Adrenal gland (tissue), 5 donors: ENCODE data around the gene SLU7.

ENCODE experiments used
- POLR2A ChIP-seq, 2 donors: fragments of 450-650 bp; IDR thresholded peaks; one replicate each; pipeline ENCODE4 v1.6.1; 2017; ENCODE audit warnings: antibody characterized with exemption in 2 of 2, mild to moderate bottlenecking in 2 of 2, moderate library complexity in 1 of 2
- TF ChIP-seq, protein P1 (sequence below), 6 experiments: fragments of 450-650 bp in 4 of 6; fragments of 200-600 bp in 2 of 6; sonication (generic) in 1 of 6; IDR thresholded peaks; 1 replicate in 5 of 6; 2 replicates in 1 of 6; pipeline versions ENCODE4 v1.5.1 to v1.8.0; 2016 to 2021; ENCODE audit warnings: antibody characterized with exemption in 6 of 6, mild to moderate bottlenecking in 2 of 6, moderate library complexity in 1 of 6
- donor health status: DM: no; HTN: no; CAD: no.

DNA sequence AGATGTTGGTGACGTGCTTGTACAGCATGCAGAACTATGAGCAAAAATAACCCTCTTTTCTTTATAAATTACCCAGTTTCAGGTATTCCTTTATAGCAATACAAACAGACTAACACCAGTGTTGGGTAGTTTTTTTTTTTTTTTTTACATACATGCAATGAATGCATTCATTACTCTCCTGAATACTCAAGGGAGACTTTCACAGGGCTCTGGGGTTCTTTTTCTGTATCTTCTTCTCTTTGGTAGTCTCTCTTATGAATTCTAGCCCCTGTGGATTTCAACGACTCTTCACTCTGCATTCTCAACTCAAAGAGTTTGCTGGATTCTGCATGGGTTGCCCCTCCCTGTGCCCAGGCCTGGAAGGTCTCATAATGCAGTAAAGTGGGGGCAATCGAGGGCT, 30.6 kb upstream of the SLU7 start:
- TF ChIP-seq, protein P1, sequence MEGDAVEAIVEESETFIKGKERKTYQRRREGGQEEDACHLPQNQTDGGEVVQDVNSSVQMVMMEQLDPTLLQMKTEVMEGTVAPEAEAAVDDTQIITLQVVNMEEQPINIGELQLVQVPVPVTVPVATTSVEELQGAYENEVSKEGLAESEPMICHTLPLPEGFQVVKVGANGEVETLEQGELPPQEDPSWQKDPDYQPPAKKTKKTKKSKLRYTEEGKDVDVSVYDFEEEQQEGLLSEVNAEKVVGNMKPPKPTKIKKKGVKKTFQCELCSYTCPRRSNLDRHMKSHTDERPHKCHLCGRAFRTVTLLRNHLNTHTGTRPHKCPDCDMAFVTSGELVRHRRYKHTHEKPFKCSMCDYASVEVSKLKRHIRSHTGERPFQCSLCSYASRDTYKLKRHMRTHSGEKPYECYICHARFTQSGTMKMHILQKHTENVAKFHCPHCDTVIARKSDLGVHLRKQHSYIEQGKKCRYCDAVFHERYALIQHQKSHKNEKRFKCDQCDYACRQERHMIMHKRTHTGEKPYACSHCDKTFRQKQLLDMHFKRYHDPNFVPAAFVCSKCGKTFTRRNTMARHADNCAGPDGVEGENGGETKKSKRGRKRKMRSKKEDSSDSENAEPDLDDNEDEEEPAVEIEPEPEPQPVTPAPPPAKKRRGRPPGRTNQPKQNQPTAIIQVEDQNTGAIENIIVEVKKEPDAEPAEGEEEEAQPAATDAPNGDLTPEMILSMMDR (IDR thresholded peaks at IDR 0.05): no peak
- TF ChIP-seq POLR2A (IDR thresholded peaks at IDR 0.05): no peak
